Endometrial microvascular endothelial cells (primary cell): ENCODE measurements around the gene SCFD1. TPM values are rescaled to one million over a fixed set of nuclear protein-coding genes. Genes with fewer than 3 reads are reported as not detected.

ENCODE experiments used
- total RNA-seq: library from RNA; depleted of rRNA; stranded (reverse); fragments of >200 nt; gene quantifications from one replicate; pipeline ENCODE4 v1.2.3, GENCODE V29; 2015; ENCODE audit errors: inconsistent ontology term

Gene SCFD1
- total RNA-seq, 1 donor from 2014 or later = 57.8 TPM

Other genes with a start within 250 kb of the SCFD1 start
- 18.3 TPM for gene G2E3, start 63.2 kb upstream of the SCFD1 start, total RNA-seq